Measurements from ENCODE around the gene PSMC3.

Gene PSMC3

DNA sequence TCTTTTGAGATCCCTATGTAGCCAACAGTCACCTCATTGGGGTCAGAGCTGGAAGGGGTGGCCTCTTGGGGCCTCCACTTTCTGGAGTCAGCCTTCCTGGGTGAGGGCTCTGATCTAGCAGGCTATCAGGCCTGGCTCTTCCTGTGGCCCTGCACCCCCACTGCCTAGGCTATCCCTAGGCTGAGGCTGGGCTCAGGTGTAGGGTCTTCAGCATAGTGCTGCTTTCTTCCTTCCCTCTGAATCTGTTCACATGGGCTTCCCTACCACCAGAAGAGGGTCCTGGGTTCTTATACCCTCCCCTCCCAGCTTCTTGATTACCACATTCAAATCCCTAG is 47.4 kb downstream of the PSMC3 start:
- ChIA-PET CTCF (no interaction called here), POLR2A (interaction anchor here (1.8 kb wide), 1 partner anchor 29 kb away, joined by 3 read pairs; no protein-coding TSS in a partner anchor)
- TF ChIP-seq TARDBP (IDR thresholded peaks at IDR 0.05) (no peak), FOXA1 (IDR thresholded peaks at IDR 0.05) (no peak), PKNOX1 (IDR thresholded peaks at IDR 0.05) (no peak), CTBP1 (IDR thresholded peaks at IDR 0.05; ENCODE audit: borderline replicate concordance) (no peak), FOXM1 (IDR thresholded peaks at IDR 0.05; ENCODE audit: borderline replicate concordance) (no peak), BHLHE40 (IDR thresholded peaks at IDR 0.05; ENCODE audit: borderline replicate concordance) (no peak), SP1 (IDR thresholded peaks at IDR 0.05) (no peak), NFRKB (IDR thresholded peaks at IDR 0.05) (no peak), ARNT (IDR thresholded peaks at IDR 0.05) (no peak), ZNF384 (IDR thresholded peaks at IDR 0.05) (no peak), FOXK2 (IDR thresholded peaks at IDR 0.05) (no peak)
- DNase-seq (ENCODE audit: extremely low spot score), result no peak

DNA sequence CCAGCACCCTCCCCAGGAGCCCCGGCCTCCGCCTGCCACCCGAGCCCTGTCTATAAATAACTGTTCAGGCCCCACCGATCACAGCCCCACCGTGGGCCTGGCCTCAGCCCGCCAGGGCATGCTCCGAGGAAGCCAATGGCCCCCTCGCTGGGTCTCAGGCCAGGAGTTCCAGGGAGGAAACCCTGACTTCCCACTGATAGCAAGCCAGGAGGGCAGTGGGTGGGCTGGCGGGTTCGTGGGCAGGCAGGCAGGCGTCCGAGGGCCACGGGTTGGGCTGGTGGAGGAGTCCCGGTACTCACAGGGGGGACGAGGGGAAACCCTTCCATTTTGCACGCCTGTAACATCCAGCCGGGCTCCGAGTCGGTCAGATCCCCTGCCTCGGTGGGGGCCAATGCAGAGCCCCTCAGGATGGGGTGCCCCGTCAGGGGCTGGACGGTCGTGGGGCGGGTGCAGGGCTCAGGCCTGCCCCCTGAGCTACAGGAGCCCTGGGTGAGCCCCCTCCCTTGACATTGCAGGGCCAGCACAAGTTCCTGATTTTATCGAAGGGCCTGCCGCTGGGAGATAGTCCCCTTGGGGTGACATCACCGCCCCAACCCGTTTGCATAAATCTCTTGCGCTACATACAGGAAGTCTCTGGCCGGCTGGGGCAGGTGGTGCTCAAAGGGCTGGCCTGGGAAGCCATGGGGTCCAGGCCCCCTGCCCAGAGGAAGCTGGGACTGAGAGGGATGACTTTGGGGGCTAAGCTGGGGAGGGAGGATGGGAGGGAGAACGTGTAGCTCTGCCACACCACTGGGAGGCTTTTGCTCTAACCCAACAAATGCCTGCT is 48.0 kb downstream of the PSMC3 start, which contains the start of gene SPI1:
TSS of gene SPI1 (minus strand) at position 538 of the 826 bp plus-strand sequence. CDS start at position 344, 194 bp downstream.
- DNase-seq (ENCODE audit: extremely low spot score), result no peak
- ChIA-PET CTCF (no interaction called here), POLR2A (interaction anchor here (1.8 kb wide), 1 partner anchor 29 kb away, joined by 3 read pairs; no protein-coding TSS in a partner anchor)
- TF ChIP-seq BHLHE40 (IDR thresholded peaks at IDR 0.05; ENCODE audit: borderline replicate concordance) (no peak), PKNOX1 (IDR thresholded peaks at IDR 0.05) (no peak), ELF4 (IDR thresholded peaks at IDR 0.05) (no peak), HDGF (IDR thresholded peaks at IDR 0.05; ENCODE audit: borderline replicate concordance) (no peak), FOXA1 (IDR thresholded peaks at IDR 0.05) (no peak)

GRCh38 chr11:47377571-47378009 is 48.6 kb downstream of the PSMC3 start:
- no peak for TF ChIP-seq HDGF (IDR thresholded peaks at IDR 0.05; ENCODE audit: borderline replicate concordance)
- no peak for TF ChIP-seq ELF4 (IDR thresholded peaks at IDR 0.05)
- no peak for TF ChIP-seq FOXM1 (IDR thresholded peaks at IDR 0.05; ENCODE audit: borderline replicate concordance)
- TF ChIP-seq SP1 (IDR thresholded peaks at IDR 0.05), result no peak
- TF ChIP-seq ZNF384 (IDR thresholded peaks at IDR 0.05), result no peak
- ChIA-PET POLR2A (no interaction called here), CTCF (interaction anchor here (1.1 kb wide), 1 partner anchor 35 kb away, joined by 3 read pairs; no protein-coding TSS in a partner anchor)
- no peak for DNase-seq (ENCODE audit: extremely low spot score)

DNA sequence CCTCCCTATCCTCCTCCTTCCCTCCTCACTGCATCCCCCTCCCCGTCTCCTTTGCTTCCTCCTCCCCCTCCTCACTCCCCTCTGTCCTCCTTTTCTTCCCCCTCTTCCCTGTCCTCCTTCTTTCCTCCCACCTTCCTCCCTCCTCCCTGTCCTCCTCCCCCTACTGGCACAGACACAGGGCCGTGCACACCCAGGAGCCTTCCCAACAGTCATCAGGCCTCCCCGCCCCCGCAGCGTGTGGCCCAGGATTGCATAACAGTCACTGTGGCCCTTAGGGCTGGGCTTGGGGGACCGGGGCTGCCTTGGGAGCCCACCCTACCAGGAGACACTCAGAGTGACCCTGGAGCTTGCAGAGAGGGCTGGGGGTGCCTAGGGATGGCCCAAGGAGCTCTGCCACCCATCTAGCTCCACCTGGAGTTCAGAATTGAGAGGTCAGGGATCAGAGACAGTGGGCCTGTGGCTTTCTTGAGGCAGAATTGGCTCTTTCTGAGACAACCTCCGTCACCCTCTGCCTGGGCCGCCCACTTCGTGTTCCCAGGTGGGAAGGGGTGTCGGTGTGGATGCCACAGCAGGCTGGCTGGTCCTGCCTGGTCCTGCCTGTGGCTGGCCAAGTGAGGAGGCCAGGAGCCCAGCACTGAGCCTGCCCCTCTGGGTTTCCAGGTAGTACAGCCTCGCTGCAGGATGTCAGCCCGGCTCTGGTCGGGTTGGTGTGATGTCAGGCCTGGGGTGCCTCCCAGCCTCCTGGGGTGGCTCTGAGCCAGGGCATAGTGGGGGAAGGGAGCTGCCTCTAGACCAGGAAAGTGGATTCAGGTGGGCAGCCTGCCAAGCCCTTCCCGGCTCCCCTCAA is 49.5 kb downstream of the PSMC3 start:
- TF ChIP-seq SUZ12 (IDR thresholded peaks at IDR 0.05) (no peak), HDGF (IDR thresholded peaks at IDR 0.05; ENCODE audit: borderline replicate concordance) (no peak), L3MBTL2 (conservative IDR thresholded peaks at IDR 0.05) (no peak), ARNT (IDR thresholded peaks at IDR 0.05) (no peak), TARDBP (IDR thresholded peaks at IDR 0.05) (no peak), CTBP1 (IDR thresholded peaks at IDR 0.05; ENCODE audit: borderline replicate concordance) (no peak), BHLHE40 (IDR thresholded peaks at IDR 0.05; ENCODE audit: borderline replicate concordance) (no peak), SP1 (IDR thresholded peaks at IDR 0.05) (no peak), NFRKB (IDR thresholded peaks at IDR 0.05) (no peak), PKNOX1 (IDR thresholded peaks at IDR 0.05) (no peak; the same call in 1 of the 2 replicates), FOXK2 (IDR thresholded peaks at IDR 0.05) (no peak), FOXM1 (IDR thresholded peaks at IDR 0.05; ENCODE audit: borderline replicate concordance) (no peak), LEF1 (IDR thresholded peaks at IDR 0.05; ENCODE audit: borderline replicate concordance) (no peak), FOXA1 (IDR thresholded peaks at IDR 0.05) (no peak)
- ChIA-PET CTCF (interaction anchor here (0.6 to 1.1 kb wide), 2 partner anchors 36 to 99 kb away, joined by 3 to 4 read pairs; no protein-coding TSS in a partner anchor), POLR2A (no interaction called here)
- DNase-seq (ENCODE audit: extremely low spot score), result no peak

DNA sequence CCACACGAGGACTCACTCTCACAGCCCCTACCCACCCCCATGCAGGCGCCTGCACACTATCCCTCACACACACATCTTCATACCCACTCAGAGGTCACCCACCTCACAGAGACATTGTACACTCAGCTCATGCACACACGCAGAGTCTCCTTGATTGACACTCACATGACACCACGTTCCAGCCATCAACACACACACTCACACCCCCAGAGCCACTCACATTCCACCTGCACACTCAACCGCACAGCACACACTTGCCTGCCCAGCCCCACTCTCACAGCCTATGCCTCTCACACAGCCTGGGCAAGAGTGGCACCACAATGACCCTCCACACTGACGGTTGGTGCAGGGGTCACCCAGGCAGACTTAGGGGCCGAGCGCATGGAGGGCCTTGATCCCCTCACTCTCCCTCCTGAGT is 50.1 kb downstream of the PSMC3 start:
- TF ChIP-seq NFRKB (IDR thresholded peaks at IDR 0.05) (no peak), FOXA1 (IDR thresholded peaks at IDR 0.05) (no peak), FOXM1 (IDR thresholded peaks at IDR 0.05; ENCODE audit: borderline replicate concordance) (no peak), SP1 (IDR thresholded peaks at IDR 0.05) (no peak)
- CTCF ChIA-PET, result interaction anchor here (0.6 kb wide), 2 partner anchors 21 to 100 kb away, joined by 3 to 4 read pairs; no protein-coding TSS in a partner anchor
- no peak for DNase-seq (ENCODE audit: extremely low spot score)
- POLR2A ChIA-PET, result no interaction called here

DNA sequence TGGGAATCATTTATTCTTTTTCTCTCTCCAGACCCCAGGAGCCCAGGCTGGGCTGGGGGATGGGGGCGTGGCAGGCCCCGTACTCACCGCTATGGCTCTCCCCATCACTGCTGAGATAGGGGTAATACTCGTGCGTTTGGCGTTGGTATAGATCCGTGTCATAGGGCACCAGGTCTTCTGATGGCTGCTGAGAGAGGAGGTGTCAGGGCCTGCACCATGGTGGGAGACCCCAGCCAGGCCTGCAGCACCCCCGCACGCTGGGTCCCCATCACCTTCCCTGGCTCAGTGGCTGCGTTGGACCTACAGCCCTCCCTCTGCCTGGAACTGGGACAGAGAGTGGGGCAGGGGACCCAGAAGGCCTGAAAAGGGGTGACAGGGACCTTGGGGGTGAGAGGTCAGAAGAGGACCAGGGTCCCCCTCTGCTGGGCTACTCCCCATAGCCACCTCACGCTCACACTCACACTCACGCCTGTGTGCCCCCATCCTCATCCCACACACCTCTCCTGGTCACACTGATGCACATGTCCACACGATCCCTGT is 50.6 kb downstream of the PSMC3 start:
- ChIA-PET POLR2A (no interaction called here), CTCF (interaction anchor here (0.6 to 1.7 kb wide), 2 partner anchors 21 to 24 kb away, joined by 3 to 8 read pairs; no protein-coding TSS in a partner anchor)
- DNase-seq (ENCODE audit: extremely low spot score), result no peak
- TF ChIP-seq SP1 (IDR thresholded peaks at IDR 0.05), result no peak
